GM18868 (cell line): Measurements from ENCODE around the gene LSMEM2.
"Not testable (repeated sequence)": the region's sequence is repeated elsewhere in the genome, so short reads cannot be mapped to it uniquely, and the experiment has no call there.

ENCODE experiments used
- ATAC-seq: cut with Tn5 transposase; IDR thresholded peaks from one replicate; pipeline ENCODE4 v1.9.1; 2021; ENCODE audit warnings: mild to moderate bottlenecking, moderate library complexity; ENCODE audit not compliant: unreplicated experiment

The LSMEM2 gene

GRCh38 chr3:50245831-50246516, 32.9 kb upstream of the LSMEM2 start:
- peak; percentile 70 for ATAC-seq

GRCh38 chr3:50246517-50246954, 32.4 kb upstream of the LSMEM2 start:
- ATAC-seq, result peak; percentile 72

- ATAC-seq, result no peak
These were observed 30.5 kb upstream of the LSMEM2 start for GRCh38 chr3:50248387-50248786.

GRCh38 chr3:50249457-50249856, 29.4 kb upstream of the LSMEM2 start:
- ATAC-seq, result no peak

GRCh38 chr3:50250514-50250913, 28.4 kb upstream of the LSMEM2 start:
- ATAC-seq, result no peak

- ATAC-seq, result no peak
These were observed 27.7 kb upstream of the LSMEM2 start for GRCh38 chr3:50251220-50251619.

GRCh38 chr3:50254577-50255250, 24.2 kb upstream of the LSMEM2 start:
- no peak for ATAC-seq

GRCh38 chr3:50255251-50255615, 23.7 kb upstream of the LSMEM2 start:
- no peak for ATAC-seq

GRCh38 chr3:50256978-50257890, 21.7 kb upstream of the LSMEM2 start:
- ATAC-seq, result no peak

- no peak for ATAC-seq
These were observed 20.7 kb upstream of the LSMEM2 start for GRCh38 chr3:50258029-50258680.

- ATAC-seq, result no peak
These were observed 19.9 kb upstream of the LSMEM2 start for GRCh38 chr3:50258979-50259378.

- ATAC-seq, result peak; percentile 18
These were observed 19.4 kb upstream of the LSMEM2 start for GRCh38 chr3:50259432-50260026.

GRCh38 chr3:50260027-50260941, 18.6 kb upstream of the LSMEM2 start:
- ATAC-seq, result peak; percentile 89

GRCh38 chr3:50260942-50261441, 17.9 kb upstream of the LSMEM2 start:
- no peak for ATAC-seq

GRCh38 chr3:50261505-50261904, 17.4 kb upstream of the LSMEM2 start:
- no peak for ATAC-seq

- not testable (repeated sequence) for ATAC-seq
These were observed 16.7 kb upstream of the LSMEM2 start for GRCh38 chr3:50262200-50262599.

- ATAC-seq, result no peak
These were observed 16.1 kb upstream of the LSMEM2 start for GRCh38 chr3:50262778-50263177.

GRCh38 chr3:50263478-50264382, 15.2 kb upstream of the LSMEM2 start:
- ATAC-seq, result no peak
